GM19239 (cell line): ENCODE data around the gene ITGA6.

Experiments used
- DNase-seq: peaks from one replicate; pipeline ENCODE4 v3.0.0; 2011; ENCODE audit warnings: low spot score; ENCODE audit not compliant: insufficient read length
- FAIRE-seq: peaks from 2 replicates; lab custom pipeline; 2011; peaks lifted over from hg19 to GRCh38; lab: Jason Lieb, UNC

ITGA6 gene

DNA sequence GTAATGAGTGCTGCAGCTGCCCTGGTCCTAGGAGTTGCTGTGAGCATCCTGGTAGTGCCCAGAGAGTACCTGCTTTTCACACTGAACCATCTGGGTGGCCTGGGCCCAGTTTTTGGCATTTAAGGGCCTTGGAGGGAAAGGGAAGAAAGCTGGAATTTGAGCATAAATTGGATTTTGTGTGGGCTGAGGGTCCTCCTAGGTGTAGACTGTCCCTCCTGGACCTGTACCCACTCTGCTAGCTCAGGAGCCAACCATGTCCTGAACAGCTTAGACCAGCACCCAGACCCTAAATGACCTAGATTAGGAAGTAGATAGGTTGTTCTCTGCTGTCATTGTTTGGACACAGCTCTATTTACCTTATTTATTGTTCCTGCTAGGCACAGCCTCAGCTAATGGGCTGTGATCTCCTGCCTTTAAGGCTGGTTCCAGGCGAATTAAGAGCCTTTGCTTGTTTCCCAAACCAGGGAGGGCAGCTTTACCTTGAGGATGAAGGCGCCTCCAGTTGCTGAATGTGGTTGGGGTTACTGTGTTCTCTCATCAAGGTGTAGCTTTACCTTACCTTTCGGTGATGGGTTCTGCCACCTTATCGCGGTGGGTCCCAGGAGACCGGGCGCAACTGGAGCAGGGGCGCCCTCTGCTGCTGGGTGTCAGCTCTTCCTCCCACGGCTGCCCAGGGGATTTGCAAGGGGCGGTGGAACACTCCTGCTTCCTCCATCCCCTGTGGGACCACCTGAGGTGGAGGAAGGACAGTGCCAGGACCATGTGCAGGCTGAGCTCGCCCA lies 34.4 kb downstream of the ITGA6 start:
- FAIRE-seq (no peak), DNase-seq (peak; percentile 18)

GRCh38 chr2:172462373-172462848 lies 35.0 kb downstream of the ITGA6 start:
- FAIRE-seq (no peak), DNase-seq (no peak)

- DNase-seq (peak; percentile 14), FAIRE-seq (peak; percentile 11)
Measured at GRCh38 chr2:172462849-172463381, 35.5 kb downstream of the ITGA6 start.

DNA sequence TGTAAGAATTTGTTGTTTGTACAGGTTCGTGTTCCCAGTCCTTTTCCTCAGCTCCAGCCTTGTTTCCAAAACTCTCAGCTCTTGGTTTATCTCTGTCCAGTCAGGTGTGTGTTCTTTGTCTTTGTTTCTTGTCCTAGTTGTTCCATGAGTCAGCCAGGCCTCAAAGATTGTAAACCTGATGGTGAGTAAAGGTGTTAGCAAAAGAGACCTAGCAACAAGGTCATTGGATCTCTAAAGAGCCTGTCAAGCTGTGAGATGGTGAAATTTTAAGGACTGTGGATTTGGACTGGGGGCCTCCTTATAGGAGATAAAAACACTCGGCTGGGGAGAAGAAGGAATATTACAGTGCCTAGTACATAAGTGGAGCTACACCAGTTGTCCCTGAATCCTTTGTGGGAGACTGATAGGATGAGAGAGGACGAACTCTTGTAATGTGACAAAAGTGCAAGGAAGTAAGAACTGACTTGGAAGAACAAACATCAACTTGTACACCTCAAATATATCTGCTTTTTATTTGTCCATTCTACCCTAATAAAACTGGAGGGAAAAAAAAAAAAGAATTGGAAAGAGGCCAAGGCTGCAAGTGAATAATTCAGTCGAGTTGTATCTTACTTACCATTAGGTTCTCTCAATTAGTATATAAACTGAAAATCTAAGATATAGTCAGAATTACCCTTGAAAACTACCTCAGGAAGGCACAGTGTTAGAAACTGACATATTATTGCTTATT lies 37.2 kb downstream of the ITGA6 start:
- DNase-seq (no peak), FAIRE-seq (no peak)

- DNase-seq, result peak; percentile 21
- peak; percentile 79 for FAIRE-seq
Measured at GRCh38 chr2:172465417-172466334, 38.3 kb downstream of the ITGA6 start.

- no peak for DNase-seq
- no peak for FAIRE-seq
Measured at GRCh38 chr2:172467382-172467781, 40.0 kb downstream of the ITGA6 start.

- no peak for FAIRE-seq
Measured at GRCh38 chr2:172470958-172471922, 43.9 kb downstream of the ITGA6 start.

DNA sequence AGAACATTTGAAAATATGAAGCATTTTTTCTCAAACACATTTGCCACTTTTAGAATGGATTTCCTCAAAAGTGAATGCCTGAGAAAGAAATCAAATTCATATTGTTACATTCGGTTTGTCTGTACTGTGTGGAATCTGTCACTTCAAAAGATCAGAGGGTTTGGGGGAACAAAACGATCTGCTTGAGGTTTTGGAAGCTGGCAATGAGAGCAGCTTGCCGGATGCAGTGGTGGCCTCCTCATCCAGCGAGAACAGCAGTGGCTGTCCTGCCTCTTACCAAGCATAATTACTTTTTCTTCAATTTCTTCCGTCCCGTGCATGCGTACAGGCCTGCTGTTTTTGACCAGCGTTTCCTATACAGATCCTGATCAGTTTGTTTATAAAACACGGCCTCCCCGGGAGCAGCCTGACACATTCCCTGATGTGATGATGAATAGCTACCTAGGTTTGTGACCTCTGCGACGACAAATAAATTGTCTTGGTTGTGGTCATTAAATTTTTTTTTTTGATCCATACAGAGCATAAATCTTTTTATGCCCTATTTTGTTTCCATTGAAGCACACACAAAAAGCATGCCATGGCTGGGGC lies 45.2 kb downstream of the ITGA6 start:
- FAIRE-seq, result no peak
- no peak for DNase-seq

More at GRCh38 chr2:172470958-172471922, 43.9 kb downstream of the ITGA6 start:
- no peak for DNase-seq

- DNase-seq, result no peak
- FAIRE-seq, result no peak
Measured at GRCh38 chr2:172473167-172473566, 45.8 kb downstream of the ITGA6 start.

DNA sequence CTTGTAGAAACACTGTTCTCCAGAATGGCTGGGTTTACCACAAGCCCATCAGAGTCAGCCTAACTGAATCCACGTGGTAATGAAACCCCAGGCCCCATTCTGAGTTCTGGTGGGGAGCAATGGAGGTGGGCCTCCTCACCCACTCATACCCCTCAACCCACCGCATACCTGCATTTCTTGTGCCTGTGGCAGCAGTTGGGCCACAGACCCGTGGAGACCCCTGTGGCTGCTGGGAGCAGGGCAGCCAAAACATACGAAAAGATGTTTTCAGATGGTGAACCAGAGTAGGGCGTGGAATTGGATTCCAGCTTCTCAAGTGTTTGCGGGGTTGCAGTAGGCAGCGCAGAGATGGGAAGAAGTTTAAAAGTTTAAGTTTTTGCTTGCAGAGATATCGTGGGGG lies 51.0 kb downstream of the ITGA6 start:
- FAIRE-seq (no peak), DNase-seq (no peak)

DNA sequence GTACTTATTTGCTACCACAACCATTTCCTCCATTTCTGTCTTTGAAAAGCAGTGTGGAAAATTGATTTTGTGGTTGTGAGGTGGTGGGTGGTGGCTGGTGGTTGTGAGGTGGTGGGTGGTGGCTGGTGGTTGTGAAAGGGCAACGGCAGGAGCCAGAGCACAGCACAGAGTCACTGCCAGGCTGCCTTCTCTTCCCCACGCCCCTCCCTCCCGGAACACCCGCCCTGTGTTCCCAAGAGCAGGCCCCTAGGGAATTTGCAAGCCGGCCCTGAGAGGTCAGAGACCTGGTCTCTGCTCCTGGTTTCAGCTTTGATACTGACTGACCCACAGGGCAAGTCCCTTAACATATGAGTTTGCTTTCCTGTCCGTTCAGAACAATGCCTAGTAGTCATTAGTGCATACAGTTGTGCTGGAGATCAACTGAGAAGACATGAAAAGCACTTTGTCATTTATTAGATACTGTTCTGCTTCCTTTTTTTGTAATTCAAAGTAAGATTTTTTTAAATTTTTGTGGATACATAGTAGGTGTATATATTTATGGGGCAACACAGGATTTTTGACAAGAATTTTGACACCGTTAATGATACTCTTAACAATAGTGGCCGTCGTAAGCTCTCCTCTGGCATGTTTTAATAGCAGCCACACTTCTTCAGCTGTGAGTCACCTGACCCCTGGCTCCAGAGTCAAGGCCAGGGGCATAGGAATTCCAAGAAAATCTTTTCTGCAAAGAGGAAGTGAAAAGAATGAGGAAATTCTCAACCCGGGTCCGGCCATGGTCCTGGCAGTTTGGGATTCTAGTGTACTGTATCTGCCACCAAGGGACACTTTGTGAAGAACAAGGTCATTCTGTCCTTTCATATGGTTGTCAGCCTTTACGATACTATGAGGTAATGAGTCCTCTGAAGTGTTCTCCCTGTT lies 53.2 kb downstream of the ITGA6 start:
- FAIRE-seq, result no peak
- no peak for DNase-seq

- FAIRE-seq (no peak), DNase-seq (no peak)
Measured at GRCh38 chr2:172481507-172482262, 54.3 kb downstream of the ITGA6 start.

DNA sequence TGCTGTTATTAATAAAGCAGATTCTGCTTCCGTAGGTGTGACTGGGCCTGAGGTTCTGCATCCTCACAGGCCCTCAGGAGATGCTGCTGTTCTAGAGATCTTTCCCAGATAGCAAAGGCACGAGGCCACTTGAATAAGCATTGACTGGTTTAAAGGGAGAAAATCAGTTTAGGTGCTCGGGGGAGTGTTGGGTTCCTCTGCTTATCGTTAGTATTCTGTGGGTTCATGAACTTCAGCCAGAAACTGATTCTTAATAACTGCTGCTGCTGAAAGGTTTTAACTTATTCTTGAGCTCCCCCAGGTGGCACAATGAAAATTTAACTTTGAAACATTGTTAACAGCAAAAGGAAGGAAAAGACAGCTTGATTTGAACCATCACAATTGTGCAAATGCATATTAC lies 56.9 kb downstream of the ITGA6 start:
- FAIRE-seq, result no peak
- no peak for DNase-seq

DNA sequence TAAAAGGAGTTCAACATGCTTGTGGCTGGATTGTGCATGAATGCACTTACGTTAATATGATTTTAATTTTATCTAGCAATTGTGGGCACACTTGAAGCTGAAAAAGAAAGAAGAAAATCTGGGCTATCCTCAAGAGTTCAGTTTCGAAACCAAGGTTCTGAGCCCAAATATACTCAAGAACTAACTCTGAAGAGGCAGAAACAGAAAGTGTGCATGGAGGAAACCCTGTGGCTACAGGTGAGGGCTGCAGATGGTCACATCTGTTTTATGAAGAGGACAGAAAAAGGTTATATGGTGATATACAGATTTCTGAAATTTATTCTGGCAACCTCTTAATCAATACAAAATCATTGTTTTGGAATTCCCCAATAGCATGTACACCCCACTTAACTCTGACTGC lies 57.3 kb downstream of the ITGA6 start:
- DNase-seq (no peak), FAIRE-seq (no peak)

DNA sequence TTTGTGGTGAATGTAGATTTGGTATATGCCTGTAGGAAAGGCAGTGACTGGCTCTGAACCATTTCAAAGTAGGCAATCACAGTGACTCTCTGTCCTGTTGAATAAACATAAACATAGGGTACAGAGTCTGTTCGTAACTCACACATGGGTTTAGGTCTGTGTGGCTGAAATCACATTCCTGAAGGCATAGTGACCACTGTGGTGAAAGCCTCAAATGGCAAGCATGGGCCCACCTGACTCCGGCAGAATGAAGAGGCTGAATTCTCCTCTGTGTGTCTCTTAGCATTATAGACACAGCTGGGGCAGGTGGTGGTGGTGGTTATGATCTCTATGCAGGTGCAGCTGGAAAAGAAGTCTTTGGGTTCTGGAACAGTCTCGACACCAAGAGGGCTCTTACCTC lies 61.2 kb downstream of the ITGA6 start:
- no peak for DNase-seq
- no peak for FAIRE-seq

GRCh38 chr2:172489681-172490080 lies 62.3 kb downstream of the ITGA6 start:
- DNase-seq (no peak), FAIRE-seq (no peak)

DNA sequence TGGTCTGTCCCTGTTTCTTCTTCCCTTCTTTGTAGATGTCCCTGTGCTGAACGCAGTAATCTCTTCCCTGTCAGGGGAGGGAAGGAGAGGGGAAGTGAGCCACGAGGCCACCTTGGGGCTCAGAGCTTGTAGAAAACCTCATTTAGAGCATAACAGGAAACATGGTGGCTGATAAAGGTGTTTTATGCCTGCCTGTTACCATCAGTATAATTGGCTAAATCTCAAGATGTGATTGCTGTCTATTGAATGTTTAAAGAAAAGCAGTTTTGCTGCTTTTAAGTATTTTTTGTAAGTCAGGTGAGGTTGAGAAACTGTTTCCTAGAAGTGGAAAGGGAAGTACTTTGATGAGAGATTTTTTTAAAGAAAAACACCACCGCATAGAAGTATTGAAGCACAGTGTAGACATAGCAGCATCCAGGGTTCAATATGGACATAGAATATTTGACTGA lies 68.8 kb downstream of the ITGA6 start:
- no peak for FAIRE-seq
- no peak for DNase-seq
